Stimulated activated CD8-positive, alpha-beta memory T cell treated with anti-CD3 and anti-CD28 coated beads, Interleukin-4, amount 100 ng/mL, for 1 hour (primary cell): Measurements from ENCODE around the gene OSCAR.

ENCODE experiments used
- DNase-seq, 2 donors: peaks; one replicate each; pipeline ENCODE4 v3.0.0-alpha.2; 2020; ENCODE audit warnings: low read depth in 2 of 2, low spot score in 1 of 2

OSCAR gene

GRCh38 chr19:54095136-54095858 lies 5.3 kb downstream of the OSCAR start:
- no peak for DNase-seq

- no peak for DNase-seq
Measured at GRCh38 chr19:54094426-54095000, 6.1 kb downstream of the OSCAR start.

GRCh38 chr19:54084410-54084809 lies 16.2 kb downstream of the OSCAR start:
- no peak for DNase-seq

GRCh38 chr19:54081032-54081431 lies 19.6 kb downstream of the OSCAR start, which contains the start of gene TARM1:
TARM1 (minus strand) TSS chr19:54081365; CDS start chr19:54081340, 25 bp downstream.
- DNase-seq: no peak

- no peak for DNase-seq
Measured at GRCh38 chr19:54077334-54077733, 23.3 kb downstream of the OSCAR start.

- DNase-seq: no peak
Measured at GRCh38 chr19:54074851-54075250, 25.8 kb downstream of the OSCAR start.

- DNase-seq: no peak
Measured at GRCh38 chr19:54073829-54074228, 26.8 kb downstream of the OSCAR start.

GRCh38 chr19:54069470-54069869 lies 31.1 kb downstream of the OSCAR start:
- DNase-seq: no peak

GRCh38 chr19:54063350-54064116 lies 37.1 kb downstream of the OSCAR start, which contains the start of gene VSTM1:
VSTM1 (minus strand) TSS chr19:54063897; CDS start chr19:54063777, 120 bp downstream.
- no peak for DNase-seq

- no peak for DNase-seq
Measured at GRCh38 chr19:54062643-54063042, 38.0 kb downstream of the OSCAR start.

- no peak for DNase-seq
Measured at GRCh38 chr19:54047616-54048015, 53.0 kb downstream of the OSCAR start.

GRCh38 chr19:54045771-54046170 lies 54.8 kb downstream of the OSCAR start:
- DNase-seq: no peak
